GM03348 (cell line): ENCODE measurements around the gene MRAP.

ENCODE experiments used
- DNase-seq: peaks from one replicate; pipeline ENCODE4 v3.0.0; 2012; ENCODE audit warnings: low spot score

MRAP gene

GRCh38 chr21:32349333-32349944 is 50.8 kb downstream of the MRAP start:
- DNase-seq: no peak

GRCh38 chr21:32350211-32350980 is 51.7 kb downstream of the MRAP start:
- no peak for DNase-seq

DNA sequence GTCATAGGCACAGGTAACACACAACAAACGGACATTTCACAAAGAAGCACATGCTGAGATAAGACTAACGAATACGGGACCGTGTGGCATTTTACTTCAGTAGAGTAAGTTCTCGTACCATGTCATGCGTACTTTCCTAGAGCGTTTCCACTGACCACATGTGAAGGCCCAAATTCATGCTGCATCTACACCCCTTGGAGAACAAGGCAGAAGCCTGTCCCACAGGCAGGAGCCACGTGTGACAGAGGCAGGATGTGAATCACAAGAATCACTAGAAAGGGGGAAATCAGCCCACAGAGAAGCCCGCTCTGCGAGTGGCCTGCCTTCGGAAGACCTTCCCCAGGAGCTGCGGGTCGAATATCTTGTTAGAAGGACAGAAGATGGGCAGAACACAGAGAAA is 52.3 kb downstream of the MRAP start:
- DNase-seq: no peak

GRCh38 chr21:32351428-32351827 is 52.8 kb downstream of the MRAP start:
- DNase-seq: no peak

DNA sequence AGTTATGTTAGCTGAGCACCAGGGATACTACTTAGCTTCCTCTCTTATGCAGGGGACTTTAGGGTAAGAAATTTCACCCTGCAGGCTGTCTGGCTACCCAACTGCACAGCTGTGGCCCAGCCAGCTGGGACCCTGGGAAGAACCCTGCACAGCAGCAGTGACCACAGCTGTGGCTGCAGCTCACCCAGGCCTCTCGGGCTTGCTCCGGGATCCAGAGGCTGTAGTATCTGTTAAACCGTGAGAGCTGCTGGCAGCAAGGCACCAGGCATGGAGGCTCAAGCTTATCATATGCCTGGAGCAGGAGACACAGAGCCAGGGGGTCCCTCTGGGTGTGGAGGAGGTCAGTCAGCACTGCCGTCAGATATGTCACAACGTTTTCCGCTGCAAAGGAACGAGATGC is 53.9 kb downstream of the MRAP start:
- no peak for DNase-seq

DNA sequence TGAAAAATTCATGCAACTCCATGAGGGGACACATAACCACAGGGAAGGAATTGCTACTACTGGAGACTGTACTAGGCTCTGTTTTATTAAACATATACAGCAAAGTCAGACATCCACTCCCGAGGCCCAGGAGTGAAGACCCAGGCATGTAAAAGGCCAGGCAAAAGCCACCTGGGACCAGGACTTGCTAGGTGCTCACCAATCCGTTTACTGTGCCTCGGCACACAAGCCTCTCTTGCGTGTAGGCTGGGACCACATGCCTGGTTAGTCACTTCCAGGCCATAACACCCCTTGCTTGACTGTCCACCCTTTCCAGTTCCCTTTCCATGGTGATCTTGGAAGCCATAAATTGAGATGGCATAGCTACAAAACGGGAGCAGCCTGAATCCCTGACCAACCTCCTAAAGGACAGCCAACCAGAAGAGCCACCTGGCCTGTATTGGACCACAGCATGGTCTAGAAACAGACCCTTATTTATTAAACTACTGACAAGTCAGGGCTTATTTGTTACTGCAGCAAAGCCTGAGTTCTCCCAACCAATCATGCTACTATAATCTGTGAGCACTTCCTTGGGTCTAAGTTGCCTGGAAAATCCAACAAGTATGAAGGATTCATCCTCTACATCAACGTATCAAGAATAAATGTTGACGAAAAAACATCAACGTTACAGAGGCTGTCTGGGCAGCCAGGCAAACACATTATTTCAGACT is 54.5 kb downstream of the MRAP start:
- DNase-seq: no peak

DNA sequence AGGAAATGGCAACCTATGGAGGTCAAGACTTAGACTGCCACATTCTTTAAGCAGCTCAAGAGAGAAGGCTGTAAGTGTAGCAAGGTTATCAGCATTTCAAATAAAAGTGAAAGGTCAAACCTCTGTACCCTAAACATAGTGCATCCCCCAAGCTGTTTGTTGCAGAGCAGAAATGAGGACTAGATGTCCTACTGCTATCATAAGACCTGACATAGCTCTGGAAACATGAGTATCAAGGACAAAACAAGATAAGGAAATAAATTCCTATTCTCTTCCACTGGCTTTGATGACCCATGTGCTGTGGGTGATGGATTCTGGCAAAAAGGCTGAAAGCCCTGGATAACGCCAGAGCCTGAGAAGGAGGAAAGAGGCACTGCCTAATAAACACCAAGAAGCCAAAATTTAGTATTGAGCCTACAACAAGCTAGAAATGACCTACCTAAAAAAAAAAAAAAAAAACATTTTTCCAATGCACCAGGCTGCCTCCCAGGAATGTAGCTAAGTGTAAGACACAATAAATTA is 58.3 kb downstream of the MRAP start:
- DNase-seq: no peak

GRCh38 chr21:32359719-32360260 is 61.1 kb downstream of the MRAP start:
- peak; percentile 29 for DNase-seq

GRCh38 chr21:32360401-32360975 is 61.8 kb downstream of the MRAP start:
- DNase-seq: no peak
